AG09319 (cell line): ENCODE results near the gene DLGAP4.

Experiments
- DNase-seq: peaks from one replicate; pipeline ENCODE4 v3.0.0-alpha.2; 2010; ENCODE audit warnings: low read depth; ENCODE audit errors: extremely low read depth
- TF ChIP-seq, protein P1 (sequence below): IDR thresholded peaks from 2 replicates; pipeline ENCODE4 v1.5.1; 2011; ENCODE audit warnings: low read depth, mild to moderate bottlenecking, inconsistent platforms, low read length, moderate library complexity

Gene DLGAP4

DNA sequence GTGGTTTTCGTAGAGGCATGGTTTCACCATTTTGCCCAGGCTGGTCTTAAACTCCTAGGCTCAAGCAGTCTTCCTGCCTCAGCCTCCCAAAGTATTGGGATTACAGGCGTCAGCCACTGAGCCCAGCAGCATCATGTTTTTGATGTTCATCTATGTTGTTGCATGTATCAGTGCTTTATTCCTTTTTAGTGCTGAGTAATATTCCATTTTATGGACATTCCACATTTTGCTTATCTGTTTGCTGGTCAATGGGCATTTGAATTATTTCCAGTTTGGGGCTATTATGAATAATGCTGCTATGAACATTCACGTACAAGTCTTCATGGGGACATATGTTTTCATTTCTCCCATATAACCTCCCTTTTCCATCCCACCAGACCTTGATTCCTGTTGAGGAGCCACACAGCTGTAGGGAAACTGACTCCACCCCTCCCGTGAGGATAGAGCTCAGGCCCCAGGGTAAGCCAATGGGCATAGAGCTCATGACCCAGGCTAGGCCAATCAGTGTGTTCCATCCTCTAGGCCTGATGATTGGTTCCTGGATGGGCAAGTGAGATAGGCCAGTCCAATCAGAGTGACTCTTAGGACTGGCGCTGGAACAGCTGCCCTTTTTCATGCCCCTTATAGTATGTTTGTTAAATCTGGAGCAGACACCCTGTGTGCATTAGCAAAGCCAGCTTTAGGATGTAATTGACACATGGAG, 49.5 kb downstream of the DLGAP4 start:
- TF ChIP-seq, protein P1, sequence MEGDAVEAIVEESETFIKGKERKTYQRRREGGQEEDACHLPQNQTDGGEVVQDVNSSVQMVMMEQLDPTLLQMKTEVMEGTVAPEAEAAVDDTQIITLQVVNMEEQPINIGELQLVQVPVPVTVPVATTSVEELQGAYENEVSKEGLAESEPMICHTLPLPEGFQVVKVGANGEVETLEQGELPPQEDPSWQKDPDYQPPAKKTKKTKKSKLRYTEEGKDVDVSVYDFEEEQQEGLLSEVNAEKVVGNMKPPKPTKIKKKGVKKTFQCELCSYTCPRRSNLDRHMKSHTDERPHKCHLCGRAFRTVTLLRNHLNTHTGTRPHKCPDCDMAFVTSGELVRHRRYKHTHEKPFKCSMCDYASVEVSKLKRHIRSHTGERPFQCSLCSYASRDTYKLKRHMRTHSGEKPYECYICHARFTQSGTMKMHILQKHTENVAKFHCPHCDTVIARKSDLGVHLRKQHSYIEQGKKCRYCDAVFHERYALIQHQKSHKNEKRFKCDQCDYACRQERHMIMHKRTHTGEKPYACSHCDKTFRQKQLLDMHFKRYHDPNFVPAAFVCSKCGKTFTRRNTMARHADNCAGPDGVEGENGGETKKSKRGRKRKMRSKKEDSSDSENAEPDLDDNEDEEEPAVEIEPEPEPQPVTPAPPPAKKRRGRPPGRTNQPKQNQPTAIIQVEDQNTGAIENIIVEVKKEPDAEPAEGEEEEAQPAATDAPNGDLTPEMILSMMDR: no peak
- no peak for DNase-seq

- no peak for DNase-seq
Measured at GRCh38 chr20:36359668-36360406, 53.7 kb downstream of the DLGAP4 start.

DNA sequence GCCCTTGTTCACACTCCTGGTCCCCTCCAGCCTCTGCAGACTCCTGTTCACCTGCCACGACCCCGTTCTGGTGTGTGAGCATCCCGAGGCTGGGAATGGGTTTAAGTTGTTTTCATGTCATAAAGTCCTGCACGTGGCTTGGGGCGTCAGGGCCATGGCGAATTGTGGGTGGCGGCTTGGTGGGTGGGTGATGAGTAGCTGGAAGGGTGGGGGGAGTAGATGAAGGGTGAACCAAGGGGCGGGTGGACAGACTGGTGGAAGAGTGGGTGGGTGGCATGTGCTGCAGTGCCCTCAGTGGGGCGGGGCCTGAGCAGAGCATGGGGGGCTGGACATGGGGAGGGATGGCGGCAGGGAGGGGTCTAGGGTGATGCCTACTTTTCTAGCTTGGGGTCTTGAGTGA, 54.3 kb downstream of the DLGAP4 start:
- TF ChIP-seq, protein P1: no peak
- DNase-seq: no peak

More at GRCh38 chr20:36359668-36360406, 53.7 kb downstream of the DLGAP4 start:
- TF ChIP-seq, protein P1: no peak

DNA sequence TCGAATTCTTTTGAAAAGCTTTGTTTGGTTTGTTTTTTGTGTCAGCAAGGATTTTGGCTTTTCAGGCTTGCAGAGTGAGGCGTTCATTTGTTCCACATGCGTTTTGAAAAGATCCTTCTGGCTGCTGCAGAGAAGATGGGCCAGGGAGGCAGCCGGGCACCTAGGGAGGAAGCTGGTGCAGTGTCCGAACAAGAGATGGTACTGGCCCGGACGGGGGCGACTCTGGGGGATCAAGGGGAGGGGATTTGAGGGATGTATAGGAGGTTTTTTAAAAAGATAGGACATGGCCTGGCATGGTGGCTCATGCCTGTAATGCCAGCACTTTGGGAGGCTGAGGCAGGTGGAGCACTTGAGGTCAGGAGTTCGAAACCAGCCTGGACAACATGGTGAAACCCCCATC, 55.3 kb downstream of the DLGAP4 start:
- no peak for DNase-seq
- TF ChIP-seq, protein P1: no peak

DNA sequence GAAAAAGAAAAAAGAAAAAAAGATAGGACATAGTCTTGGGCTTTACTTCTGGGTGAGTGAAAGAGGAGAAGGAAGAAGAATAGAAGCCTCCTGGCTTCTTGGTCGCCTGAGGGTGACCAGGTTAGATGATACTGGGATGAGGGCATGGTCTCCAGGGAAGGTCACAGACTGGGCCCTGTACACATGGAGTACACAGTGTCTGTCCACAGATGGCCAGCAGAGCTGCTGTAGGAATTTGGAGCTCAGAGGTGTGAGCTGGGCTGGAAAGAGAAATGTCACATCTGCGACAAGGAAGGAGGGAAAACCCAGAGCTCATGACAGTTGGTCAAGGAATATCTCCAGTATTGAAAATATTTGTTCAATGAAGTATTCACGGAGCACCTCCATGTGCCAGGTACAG, 56.1 kb downstream of the DLGAP4 start:
- TF ChIP-seq, protein P1: no peak
- DNase-seq: no peak

GRCh38 chr20:36362978-36363713, 57.0 kb downstream of the DLGAP4 start:
- DNase-seq: no peak
- TF ChIP-seq, protein P1: no peak

- TF ChIP-seq, protein P1: no peak
- no peak for DNase-seq
Measured at GRCh38 chr20:36364506-36364905, 58.4 kb downstream of the DLGAP4 start.
